HepG2 (cell line): ENCODE results near the gene PPP1R12C. TPM values are rescaled to one million over a fixed set of nuclear protein-coding genes. Genes with fewer than 3 reads are reported as not detected.

Experiments
- CBX5 ChIP-seq: sonication (generic); formaldehyde crosslinking; IDR thresholded peaks from 2 replicates; pipeline ENCODE4 v1.4.0; 2020; ENCODE audit warnings: missing genetic modification reagents, borderline replicate concordance
- CHD2 ChIP-seq: IDR thresholded peaks from 2 replicates; pipeline ENCODE4 v1.6.1; 2011; ENCODE audit warnings: low read depth, low read length, improper control_type of control experiment
- CREB1 ChIP-seq, 2 experiments: fragments of 450-650 bp in 1 of 2; IDR thresholded peaks; 2 replicates each; pipeline ENCODE4 v1.6.1; 2016 to 2017; ENCODE audit warnings: control low read depth in 1 of 2, mild to moderate bottlenecking in 1 of 2, missing compliant biosample characterization in 1 of 2, missing genetic modification characterization in 1 of 2
- FOXC1 ChIP-seq: sonication (generic); formaldehyde crosslinking; IDR thresholded peaks from 2 replicates; pipeline ENCODE4 v1.8.0; 2022; ENCODE audit warnings: mild to moderate bottlenecking, missing genetic modification reagents, borderline replicate concordance
- GABPA ChIP-seq, 2 experiments: IDR thresholded peaks; 2 replicates each; pipeline ENCODE4 v1.6.1; 2011 to 2016; ENCODE audit warnings: low read depth in 2 of 2, low read length in 1 of 2, missing biosample characterization in 1 of 2, missing genetic modification characterization in 1 of 2
- MEIS2 ChIP-seq: sonication (generic); formaldehyde crosslinking; IDR thresholded peaks from 2 replicates; pipeline ENCODE4 v1.9.0; 2021; ENCODE audit warnings: mild to moderate bottlenecking, missing genetic modification reagents
- MIXL1 ChIP-seq: IDR thresholded peaks from 2 replicates; pipeline ENCODE4 v1.6.1; 2016
- NBN ChIP-seq: fragments of 450-650 bp; conservative IDR thresholded peaks from 2 replicates; pipeline ENCODE4 v1.6.1; 2017
- NFYC ChIP-seq: IDR thresholded peaks from 2 replicates; pipeline ENCODE4 v1.6.1; 2016; ENCODE audit warnings: missing genetic modification reagents, missing compliant biosample characterization
- ONECUT2 ChIP-seq: sonication (generic); formaldehyde crosslinking; IDR thresholded peaks from 2 replicates; pipeline ENCODE4 v1.4.0; 2020; ENCODE audit warnings: missing genetic modification reagents
- PCBP1 ChIP-seq: fragments of 200-400 bp; formaldehyde crosslinking; IDR thresholded peaks from 2 replicates; pipeline ENCODE4 v1.6.1; 2017; ENCODE audit warnings: mild to moderate bottlenecking, low read depth, low read length, borderline replicate concordance
- PITX1 ChIP-seq: sonication (generic); formaldehyde crosslinking; IDR thresholded peaks from 2 replicates; pipeline ENCODE4 v1.5.1; 2020; ENCODE audit warnings: mild to moderate bottlenecking, missing genetic modification reagents
- POLR2AphosphoS2 ChIP-seq: IDR thresholded peaks from 2 replicates; pipeline ENCODE4 v1.6.1; 2011; ENCODE audit warnings: low read depth, low read length, improper control_type of control experiment
- PRDM10 ChIP-seq: sonication (generic); formaldehyde crosslinking; IDR thresholded peaks from 2 replicates; pipeline ENCODE4 v1.4.0; 2020; ENCODE audit warnings: low read depth, missing genetic modification reagents
- REXO4 ChIP-seq: sonication (generic); formaldehyde crosslinking; IDR thresholded peaks from 2 replicates; pipeline ENCODE4 v1.8.0; 2022; ENCODE audit warnings: missing genetic modification reagents, mild to moderate bottlenecking, borderline replicate concordance
- TSC22D2 ChIP-seq: sonication (generic); formaldehyde crosslinking; IDR thresholded peaks from 2 replicates; pipeline ENCODE4 v1.5.1; 2020; ENCODE audit warnings: missing genetic modification reagents, mild to moderate bottlenecking, borderline replicate concordance
- ZFP36L1 ChIP-seq: sonication (generic); formaldehyde crosslinking; IDR thresholded peaks from 2 replicates; pipeline ENCODE4 v1.8.0; 2022; ENCODE audit warnings: mild to moderate bottlenecking, missing genetic modification reagents, moderate library complexity
- ZMYM2 ChIP-seq: sonication (generic); formaldehyde crosslinking; IDR thresholded peaks from 2 replicates; pipeline ENCODE4 v1.8.0; 2022; ENCODE audit warnings: mild to moderate bottlenecking, missing genetic modification reagents
- polyA plus RNA-seq, 8 experiments: library from polyadenylated mRNA; depleted of rRNA in 3 of 8; stranded (reverse) in 7 of 8; unstranded in 1 of 8; fragments of >200 nt; fragmentation: Illumina TruSeq in 4 of 8; extraction: Trizol in 4 of 8; gene quantifications; 2 replicates each; pipeline versions ENCODE4 v1.2.1 to v1.2.3, GENCODE V29; 2011 to 2016; ENCODE audit warnings: low read depth in 4 of 8, missing spikeins in 1 of 8, mixed read lengths in 1 of 8; ENCODE audit not compliant: insufficient read depth in 1 of 8
- total RNA-seq, 5 experiments: library from RNA; depleted of rRNA; stranded (reverse); fragments of >200 nt; fragmentation: Illumina TruSeq; extraction: Trizol; gene quantifications; 2 replicates each; pipeline ENCODE4 v1.2.3, GENCODE V29; 2016; ENCODE audit warnings: low read depth in 1 of 5
- TF ChIP-seq, protein P1 (sequence below): sonication (generic); formaldehyde crosslinking; IDR thresholded peaks from 2 replicates; pipeline ENCODE4 v1.8.1; 2023; ENCODE audit warnings: mild to moderate bottlenecking, inconsistent platforms, moderate library complexity, missing genetic modification reagents, borderline replicate concordance
- TF ChIP-seq, protein P2 (sequence below): sonication (generic); formaldehyde crosslinking; IDR thresholded peaks from 2 replicates; pipeline ENCODE4 v1.5.0; 2020; ENCODE audit warnings: mild to moderate bottlenecking, missing genetic modification reagents

Gene PPP1R12C
- total and polyA plus RNA-seq, 2 of the 13 experiments (the other 11 are each of a cell fraction or from before 2014, with no cell fraction given), result 29.7 to 30.3 TPM

- TF ChIP-seq, protein P1, sequence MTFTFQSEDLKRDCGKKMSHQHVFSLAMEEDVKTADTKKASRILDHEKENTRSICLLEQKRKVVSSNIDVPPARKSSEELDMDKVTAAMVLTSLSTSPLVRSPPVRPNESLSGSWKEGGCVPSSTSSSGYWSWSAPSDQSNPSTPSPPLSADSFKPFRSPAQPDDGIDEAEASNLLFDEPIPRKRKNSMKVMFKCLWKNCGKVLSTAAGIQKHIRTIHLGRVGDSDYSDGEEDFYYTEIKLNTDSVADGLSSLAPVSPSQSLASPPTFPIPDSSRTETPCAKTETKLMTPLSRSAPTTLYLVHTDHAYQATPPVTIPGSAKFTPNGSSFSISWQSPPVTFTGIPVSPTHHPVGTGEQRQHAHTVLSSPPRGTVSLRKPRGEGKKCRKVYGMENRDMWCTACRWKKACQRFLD (CRISPR knock-in tag), result no peak
- TF ChIP-seq TSC22D2 (CRISPR knock-in tag) (no peak), NBN (no peak), ZFP36L1 (CRISPR knock-in tag) (no peak), PRDM10 (peak; percentile 100), PITX1 (CRISPR knock-in tag) (0 out of 2 replicates have a peak, but pooled peaks have one; percentile 15), PCBP1 (0 out of 2 replicates have a peak, but pooled peaks have one; percentile 66), CHD2 (peak; percentile 62; the same call in 1 of the 2 replicates), GABPA (IDR thresholded peaks at IDR 0.05; ENCODE audit: low read depth, low read length) (no peak), GABPA (CRISPR knock-in tag; IDR thresholded peaks at IDR 0.05; ENCODE audit: low read depth) (peak; percentile 50; the same call in 1 of the 2 replicates), ONECUT2 (no peak), REXO4 (CRISPR knock-in tag) (no peak), CREB1 (IDR thresholded peaks at IDR 0.05) (peak; percentile 71), CREB1 (CRISPR knock-in tag; IDR thresholded peaks at IDR 0.05) (peak; percentile 36; the same call in 1 of the 2 replicates), MEIS2 (CRISPR knock-in tag) (no peak), FOXC1 (CRISPR knock-in tag) (no peak), NFYC (peak; percentile 96), POLR2AphosphoS2 (no peak), ZMYM2 (CRISPR knock-in tag) (no peak), MIXL1 (CRISPR knock-in tag) (peak; percentile 29; the same call in 1 of the 2 replicates), CBX5 (CRISPR knock-in tag) (peak; percentile 40; the same call in 1 of the 2 replicates)
- TF ChIP-seq, protein P2, sequence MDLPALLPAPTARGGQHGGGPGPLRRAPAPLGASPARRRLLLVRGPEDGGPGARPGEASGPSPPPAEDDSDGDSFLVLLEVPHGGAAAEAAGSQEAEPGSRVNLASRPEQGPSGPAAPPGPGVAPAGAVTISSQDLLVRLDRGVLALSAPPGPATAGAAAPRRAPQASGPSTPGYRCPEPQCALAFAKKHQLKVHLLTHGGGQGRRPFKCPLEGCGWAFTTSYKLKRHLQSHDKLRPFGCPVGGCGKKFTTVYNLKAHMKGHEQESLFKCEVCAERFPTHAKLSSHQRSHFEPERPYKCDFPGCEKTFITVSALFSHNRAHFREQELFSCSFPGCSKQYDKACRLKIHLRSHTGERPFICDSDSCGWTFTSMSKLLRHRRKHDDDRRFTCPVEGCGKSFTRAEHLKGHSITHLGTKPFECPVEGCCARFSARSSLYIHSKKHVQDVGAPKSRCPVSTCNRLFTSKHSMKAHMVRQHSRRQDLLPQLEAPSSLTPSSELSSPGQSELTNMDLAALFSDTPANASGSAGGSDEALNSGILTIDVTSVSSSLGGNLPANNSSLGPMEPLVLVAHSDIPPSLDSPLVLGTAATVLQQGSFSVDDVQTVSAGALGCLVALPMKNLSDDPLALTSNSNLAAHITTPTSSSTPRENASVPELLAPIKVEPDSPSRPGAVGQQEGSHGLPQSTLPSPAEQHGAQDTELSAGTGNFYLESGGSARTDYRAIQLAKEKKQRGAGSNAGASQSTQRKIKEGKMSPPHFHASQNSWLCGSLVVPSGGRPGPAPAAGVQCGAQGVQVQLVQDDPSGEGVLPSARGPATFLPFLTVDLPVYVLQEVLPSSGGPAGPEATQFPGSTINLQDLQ, result no peak
These were observed 49.3 kb upstream of the PPP1R12C start, which contains the start of gene DNAAF3 (continued) for GRCh38 chr19:55166530-55167268.
